Measurements from ENCODE around the gene IRX4.

IRX4 gene

GRCh38 chr5:1912951-1913565 lies 30.3 kb upstream of the IRX4 start:
- no peak for DNase-seq (ENCODE audit: extremely low read depth, low read depth)
- TF ChIP-seq CTCF (IDR thresholded peaks at IDR 0.05; ENCODE audit: low read depth, low read length), result no peak

- no peak for DNase-seq (ENCODE audit: extremely low read depth, low read depth)
These were observed 29.1 kb upstream of the IRX4 start for GRCh38 chr5:1911773-1912235.

GRCh38 chr5:1910861-1911772 lies 28.4 kb upstream of the IRX4 start:
- no peak for DNase-seq (ENCODE audit: extremely low read depth, low read depth)
- no peak for TF ChIP-seq CTCF (IDR thresholded peaks at IDR 0.05; ENCODE audit: low read depth, low read length)

More at GRCh38 chr5:1911773-1912235, 29.1 kb upstream of the IRX4 start:
- no peak for TF ChIP-seq CTCF (IDR thresholded peaks at IDR 0.05; ENCODE audit: low read depth, low read length)

- no peak for TF ChIP-seq CTCF (IDR thresholded peaks at IDR 0.05; ENCODE audit: low read depth, low read length)
- no peak for DNase-seq (ENCODE audit: extremely low read depth, low read depth)
These were observed 27.5 kb upstream of the IRX4 start for GRCh38 chr5:1910081-1910760.

- no peak for DNase-seq (ENCODE audit: extremely low read depth, low read depth)
- no peak for TF ChIP-seq CTCF (IDR thresholded peaks at IDR 0.05; ENCODE audit: low read depth, low read length)
These were observed 26.7 kb upstream of the IRX4 start for GRCh38 chr5:1909346-1909985.

GRCh38 chr5:1908931-1909330 lies 26.2 kb upstream of the IRX4 start:
- DNase-seq (ENCODE audit: extremely low read depth, low read depth), result no peak
- TF ChIP-seq CTCF (IDR thresholded peaks at IDR 0.05; ENCODE audit: low read depth, low read length), result no peak
